HepG2 (cell line): ENCODE data around the gene ANXA6. TPM values are rescaled to one million over a fixed set of nuclear protein-coding genes. Genes with fewer than 3 reads are reported as not detected.
A peak's percentile ranks its signal among the peaks of the same experiment; 100 is the strongest.

Source experiments
- ARID2 ChIP-seq: sonication (generic); formaldehyde crosslinking; IDR thresholded peaks from 2 replicates; pipeline ENCODE4 v1.8.1; 2022; ENCODE audit warnings: mild to moderate bottlenecking, missing genetic modification reagents, borderline replicate concordance
- ATF7 ChIP-seq, 2 experiments: fragments of 450-650 bp in 1 of 2; sonication (generic) in 1 of 2; formaldehyde crosslinking in 1 of 2; IDR thresholded peaks; 2 replicates each; pipeline versions ENCODE4 v1.4.0 to v1.6.1; 2016 to 2020; ENCODE audit warnings: antibody characterized with exemption in 1 of 2, mild to moderate bottlenecking in 1 of 2, missing genetic modification reagents in 1 of 2
- ETV6 ChIP-seq: sonication (generic); formaldehyde crosslinking; conservative IDR thresholded peaks from 2 replicates; pipeline ENCODE4 v1.4.0; 2020; ENCODE audit warnings: missing genetic modification reagents
- NRL ChIP-seq: sonication (generic); formaldehyde crosslinking; IDR thresholded peaks from 2 replicates; pipeline ENCODE4 v1.5.0; 2020; ENCODE audit warnings: missing genetic modification reagents, mild to moderate bottlenecking, moderate library complexity, borderline replicate concordance
- POLR2A ChIP-seq, 2 experiments: IDR thresholded peaks; 2 replicates each; pipeline ENCODE4 v1.6.1; 2011; ENCODE audit warnings: low read depth in 2 of 2, low read length in 2 of 2, mild to moderate bottlenecking in 1 of 2, moderate library complexity in 1 of 2; ENCODE audit not compliant: insufficient read depth in 1 of 2
- PRDM15 ChIP-seq: sonication (generic); formaldehyde crosslinking; IDR thresholded peaks from 2 replicates; pipeline ENCODE4 v1.4.0; 2020; ENCODE audit warnings: missing genetic modification reagents
- SNAPC2 ChIP-seq: sonication (generic); formaldehyde crosslinking; IDR thresholded peaks from 2 replicates; pipeline ENCODE4 v1.8.1; 2022; ENCODE audit warnings: mild to moderate bottlenecking, missing genetic modification reagents
- STAG1 ChIP-seq: sonication (generic); formaldehyde crosslinking; IDR thresholded peaks from 2 replicates; pipeline ENCODE4 v1.4.0; 2020; ENCODE audit warnings: missing genetic modification reagents
- TCF7L2 ChIP-seq: IDR thresholded peaks from 2 replicates; pipeline ENCODE4 v1.6.1; 2011; ENCODE audit warnings: mild to moderate bottlenecking, low read depth, low read length, moderate library complexity
- ZFP62 ChIP-seq: sonication (generic); formaldehyde crosslinking; IDR thresholded peaks from 2 replicates; pipeline ENCODE4 v1.4.0; 2020; ENCODE audit warnings: missing genetic modification reagents
- ZMYM3 ChIP-seq: sonication (generic); formaldehyde crosslinking; IDR thresholded peaks from 2 replicates; pipeline ENCODE4 v1.5.1; 2020; ENCODE audit warnings: mild to moderate bottlenecking, missing genetic modification reagents
- ZNF263 ChIP-seq: sonication (generic); formaldehyde crosslinking; IDR thresholded peaks from 2 replicates; pipeline ENCODE4 v1.4.0; 2020; ENCODE audit warnings: missing genetic modification reagents
- ZNF510 ChIP-seq: sonication (generic); formaldehyde crosslinking; IDR thresholded peaks from 2 replicates; pipeline ENCODE4 v1.4.0; 2020; ENCODE audit warnings: low read depth, mild to moderate bottlenecking, missing genetic modification reagents
- ZNF660 ChIP-seq: sonication (generic); formaldehyde crosslinking; IDR thresholded peaks from 2 replicates; pipeline ENCODE4 v1.5.1; 2020; ENCODE audit warnings: mild to moderate bottlenecking, low read depth, missing genetic modification reagents, borderline replicate concordance
- ZNF776 ChIP-seq: sonication (generic); formaldehyde crosslinking; IDR thresholded peaks from 2 replicates; pipeline ENCODE4 v1.4.0; 2020; ENCODE audit warnings: mild to moderate bottlenecking, missing genetic modification reagents
- polyA plus RNA-seq, 8 experiments: library from polyadenylated mRNA; depleted of rRNA in 3 of 8; stranded (reverse) in 7 of 8; unstranded in 1 of 8; fragments of >200 nt; fragmentation: Illumina TruSeq in 4 of 8; extraction: Trizol in 4 of 8; gene quantifications; 2 replicates each; pipeline versions ENCODE4 v1.2.1 to v1.2.3, GENCODE V29; 2011 to 2016; ENCODE audit warnings: low read depth in 4 of 8, missing spikeins in 1 of 8, mixed read lengths in 1 of 8; ENCODE audit not compliant: insufficient read depth in 1 of 8
- total RNA-seq, 5 experiments: library from RNA; depleted of rRNA; stranded (reverse); fragments of >200 nt; fragmentation: Illumina TruSeq; extraction: Trizol; gene quantifications; 2 replicates each; pipeline ENCODE4 v1.2.3, GENCODE V29; 2016; ENCODE audit warnings: low read depth in 1 of 5
- TF ChIP-seq, protein P1 (sequence below): sonication (generic); formaldehyde crosslinking; IDR thresholded peaks from 2 replicates; pipeline ENCODE4 v1.8.0; 2022; ENCODE audit warnings: mild to moderate bottlenecking, missing genetic modification reagents; ENCODE audit not compliant: insufficient replicate concordance
- TF ChIP-seq, protein P2 (sequence below): sonication (generic); formaldehyde crosslinking; IDR thresholded peaks from 2 replicates; pipeline ENCODE4 v1.4.0; 2020; ENCODE audit warnings: missing genetic modification reagents
- TF ChIP-seq, protein P3 (sequence below): sonication (generic); formaldehyde crosslinking; IDR thresholded peaks from 2 replicates; pipeline ENCODE4 v1.9.0; 2021; ENCODE audit warnings: missing genetic modification reagents, mild to moderate bottlenecking, borderline replicate concordance
- TF ChIP-seq, protein P4 (sequence below): sonication (generic); formaldehyde crosslinking; IDR thresholded peaks from 2 replicates; pipeline ENCODE4 v1.4.0; 2020; ENCODE audit warnings: missing genetic modification reagents

Gene ANXA6
- total and polyA plus RNA-seq, 2 of the 13 experiments (the other 11 are each of a cell fraction or from before 2014, with no cell fraction given), result 103 to 125 TPM

DNA sequence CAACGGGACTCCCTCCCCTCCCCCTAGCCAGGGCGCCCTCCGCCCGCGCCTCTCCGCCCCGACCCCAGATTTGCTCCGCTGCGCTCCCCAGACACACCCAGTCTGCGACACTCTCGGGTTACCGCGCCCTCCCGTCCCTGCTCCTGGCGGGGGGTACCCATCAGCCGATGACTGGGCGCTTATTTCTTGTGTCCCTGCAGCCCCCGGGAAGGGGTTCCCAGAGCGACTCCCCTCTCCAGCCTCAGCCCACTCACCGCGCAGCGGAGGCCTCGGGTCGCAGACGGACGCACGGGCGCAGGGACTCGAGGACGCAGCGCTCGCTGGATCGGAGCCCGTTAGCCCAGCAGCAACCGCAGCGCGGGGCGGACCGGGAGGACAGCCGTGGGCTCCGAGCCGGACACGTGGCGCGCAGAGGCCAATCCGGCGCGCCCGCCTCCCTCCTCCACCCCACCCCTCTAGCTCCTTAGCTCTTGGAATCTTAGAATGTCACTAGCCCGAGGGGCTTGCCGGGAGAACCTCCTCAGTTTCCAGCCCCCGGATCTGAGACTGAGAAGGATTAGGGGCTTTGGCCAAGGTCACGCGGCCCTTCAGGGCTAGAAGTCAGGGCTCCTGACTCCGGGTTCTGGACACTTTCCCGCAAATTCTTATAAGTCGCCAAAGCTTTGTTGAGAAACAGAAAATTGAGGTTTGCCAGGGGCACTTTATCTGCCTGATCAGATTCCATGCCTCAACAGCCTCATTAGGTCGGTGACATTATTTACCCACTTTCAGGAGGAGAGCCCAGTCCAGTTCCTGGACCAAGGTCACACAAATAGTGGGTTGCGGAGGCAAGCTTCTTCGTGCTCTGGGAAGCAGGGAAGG, at the start of gene ANXA6 (continued):
- TF ChIP-seq, protein P1, sequence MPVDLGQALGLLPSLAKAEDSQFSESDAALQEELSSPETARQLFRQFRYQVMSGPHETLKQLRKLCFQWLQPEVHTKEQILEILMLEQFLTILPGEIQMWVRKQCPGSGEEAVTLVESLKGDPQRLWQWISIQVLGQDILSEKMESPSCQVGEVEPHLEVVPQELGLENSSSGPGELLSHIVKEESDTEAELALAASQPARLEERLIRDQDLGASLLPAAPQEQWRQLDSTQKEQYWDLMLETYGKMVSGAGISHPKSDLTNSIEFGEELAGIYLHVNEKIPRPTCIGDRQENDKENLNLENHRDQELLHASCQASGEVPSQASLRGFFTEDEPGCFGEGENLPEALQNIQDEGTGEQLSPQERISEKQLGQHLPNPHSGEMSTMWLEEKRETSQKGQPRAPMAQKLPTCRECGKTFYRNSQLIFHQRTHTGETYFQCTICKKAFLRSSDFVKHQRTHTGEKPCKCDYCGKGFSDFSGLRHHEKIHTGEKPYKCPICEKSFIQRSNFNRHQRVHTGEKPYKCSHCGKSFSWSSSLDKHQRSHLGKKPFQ (CRISPR knock-in tag), result no peak
- TF ChIP-seq, protein P2, sequence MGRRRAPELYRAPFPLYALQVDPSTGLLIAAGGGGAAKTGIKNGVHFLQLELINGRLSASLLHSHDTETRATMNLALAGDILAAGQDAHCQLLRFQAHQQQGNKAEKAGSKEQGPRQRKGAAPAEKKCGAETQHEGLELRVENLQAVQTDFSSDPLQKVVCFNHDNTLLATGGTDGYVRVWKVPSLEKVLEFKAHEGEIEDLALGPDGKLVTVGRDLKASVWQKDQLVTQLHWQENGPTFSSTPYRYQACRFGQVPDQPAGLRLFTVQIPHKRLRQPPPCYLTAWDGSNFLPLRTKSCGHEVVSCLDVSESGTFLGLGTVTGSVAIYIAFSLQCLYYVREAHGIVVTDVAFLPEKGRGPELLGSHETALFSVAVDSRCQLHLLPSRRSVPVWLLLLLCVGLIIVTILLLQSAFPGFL (CRISPR knock-in tag), result no peak
- TF ChIP-seq PRDM15 (CRISPR knock-in tag) (peak; percentile 47; the same call in 1 of the 2 replicates), ARID2 (CRISPR knock-in tag) (no peak), SNAPC2 (CRISPR knock-in tag) (no peak), STAG1 (CRISPR knock-in tag) (no peak), TCF7L2 (no peak), ZNF263 (peak; percentile 88), ZNF660 (no peak), ATF7 (IDR thresholded peaks at IDR 0.05) (no peak), ATF7 (CRISPR knock-in tag; IDR thresholded peaks at IDR 0.05) (no peak), ETV6 (CRISPR knock-in tag) (no peak), ZNF776 (CRISPR knock-in tag) (no peak), POLR2A (IDR thresholded peaks at IDR 0.05; ENCODE audit: insufficient read depth in 1 of 2, low read depth in 2 of 2, low read length in 2 of 2) (peak; percentile 50 to 80), ZNF510 (CRISPR knock-in tag) (no peak), ZMYM3 (no peak), ZFP62 (CRISPR knock-in tag) (no peak), NRL (no peak)
- TF ChIP-seq, protein P3, sequence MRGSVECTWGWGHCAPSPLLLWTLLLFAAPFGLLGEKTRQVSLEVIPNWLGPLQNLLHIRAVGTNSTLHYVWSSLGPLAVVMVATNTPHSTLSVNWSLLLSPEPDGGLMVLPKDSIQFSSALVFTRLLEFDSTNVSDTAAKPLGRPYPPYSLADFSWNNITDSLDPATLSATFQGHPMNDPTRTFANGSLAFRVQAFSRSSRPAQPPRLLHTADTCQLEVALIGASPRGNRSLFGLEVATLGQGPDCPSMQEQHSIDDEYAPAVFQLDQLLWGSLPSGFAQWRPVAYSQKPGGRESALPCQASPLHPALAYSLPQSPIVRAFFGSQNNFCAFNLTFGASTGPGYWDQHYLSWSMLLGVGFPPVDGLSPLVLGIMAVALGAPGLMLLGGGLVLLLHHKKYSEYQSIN (CRISPR knock-in tag), result no peak
- TF ChIP-seq, protein P4, sequence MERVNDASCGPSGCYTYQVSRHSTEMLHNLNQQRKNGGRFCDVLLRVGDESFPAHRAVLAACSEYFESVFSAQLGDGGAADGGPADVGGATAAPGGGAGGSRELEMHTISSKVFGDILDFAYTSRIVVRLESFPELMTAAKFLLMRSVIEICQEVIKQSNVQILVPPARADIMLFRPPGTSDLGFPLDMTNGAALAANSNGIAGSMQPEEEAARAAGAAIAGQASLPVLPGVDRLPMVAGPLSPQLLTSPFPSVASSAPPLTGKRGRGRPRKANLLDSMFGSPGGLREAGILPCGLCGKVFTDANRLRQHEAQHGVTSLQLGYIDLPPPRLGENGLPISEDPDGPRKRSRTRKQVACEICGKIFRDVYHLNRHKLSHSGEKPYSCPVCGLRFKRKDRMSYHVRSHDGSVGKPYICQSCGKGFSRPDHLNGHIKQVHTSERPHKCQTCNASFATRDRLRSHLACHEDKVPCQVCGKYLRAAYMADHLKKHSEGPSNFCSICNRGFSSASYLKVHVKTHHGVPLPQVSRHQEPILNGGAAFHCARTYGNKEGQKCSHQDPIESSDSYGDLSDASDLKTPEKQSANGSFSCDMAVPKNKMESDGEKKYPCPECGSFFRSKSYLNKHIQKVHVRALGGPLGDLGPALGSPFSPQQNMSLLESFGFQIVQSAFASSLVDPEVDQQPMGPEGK (CRISPR knock-in tag), result 0 out of 2 replicates have a peak, but pooled peaks have one; percentile 12
